CD4-positive, alpha-beta T cell treated with Interleukin-12 subunit alpha and Interleukin-12 subunit beta, for 1 hour (primary cell): ENCODE measurements around the gene FBLN5.
A peak's percentile ranks its signal among the peaks of the same experiment; 100 is the strongest.

Source experiments
- DNase-seq: peaks from one replicate; pipeline ENCODE4 v3.0.0-alpha.2; 2020

The FBLN5 gene, protein sequence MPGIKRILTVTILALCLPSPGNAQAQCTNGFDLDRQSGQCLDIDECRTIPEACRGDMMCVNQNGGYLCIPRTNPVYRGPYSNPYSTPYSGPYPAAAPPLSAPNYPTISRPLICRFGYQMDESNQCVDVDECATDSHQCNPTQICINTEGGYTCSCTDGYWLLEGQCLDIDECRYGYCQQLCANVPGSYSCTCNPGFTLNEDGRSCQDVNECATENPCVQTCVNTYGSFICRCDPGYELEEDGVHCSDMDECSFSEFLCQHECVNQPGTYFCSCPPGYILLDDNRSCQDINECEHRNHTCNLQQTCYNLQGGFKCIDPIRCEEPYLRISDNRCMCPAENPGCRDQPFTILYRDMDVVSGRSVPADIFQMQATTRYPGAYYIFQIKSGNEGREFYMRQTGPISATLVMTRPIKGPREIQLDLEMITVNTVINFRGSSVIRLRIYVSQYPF

DNA sequence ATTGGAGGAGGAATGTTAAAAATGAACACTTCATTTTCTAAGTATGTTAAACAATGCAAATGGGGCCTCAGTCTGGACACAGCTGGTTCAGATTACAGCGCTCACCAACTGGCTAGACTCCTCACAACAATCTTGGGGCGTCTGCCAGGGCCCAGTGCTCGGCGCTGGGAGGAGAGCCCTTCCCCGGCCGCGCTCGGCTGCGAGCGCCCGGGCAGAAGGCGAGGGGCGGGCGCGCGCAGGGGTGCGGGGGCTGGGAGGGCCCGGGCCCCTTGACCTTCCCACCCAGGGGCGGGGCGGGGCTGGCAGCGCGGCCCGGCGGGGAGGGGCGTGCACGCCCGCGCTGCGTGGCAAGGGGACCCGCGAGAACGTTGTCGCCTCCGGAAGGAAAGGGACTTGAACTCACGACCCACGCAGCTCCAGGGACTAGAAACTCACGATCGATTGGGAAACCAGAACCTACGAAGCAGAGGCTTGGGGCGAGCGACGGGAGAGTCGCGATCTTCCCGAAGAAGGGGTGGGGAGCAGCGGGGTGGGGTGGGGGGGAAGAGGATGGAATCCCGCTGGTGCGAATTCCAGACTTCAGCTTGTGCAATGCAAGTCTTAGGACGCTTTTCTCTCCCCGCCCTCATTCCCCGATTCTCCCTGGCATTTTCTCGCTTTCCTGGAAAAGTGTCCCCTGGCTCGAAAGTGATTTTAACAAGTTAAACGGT, at the start of gene FBLN5:
Gene FBLN5, minus strand, starts transcription at position 220 of the 710 bp plus-strand sequence. CDS start 465 bp downstream, outside the sequence.
- peak; percentile 32 for DNase-seq

DNA sequence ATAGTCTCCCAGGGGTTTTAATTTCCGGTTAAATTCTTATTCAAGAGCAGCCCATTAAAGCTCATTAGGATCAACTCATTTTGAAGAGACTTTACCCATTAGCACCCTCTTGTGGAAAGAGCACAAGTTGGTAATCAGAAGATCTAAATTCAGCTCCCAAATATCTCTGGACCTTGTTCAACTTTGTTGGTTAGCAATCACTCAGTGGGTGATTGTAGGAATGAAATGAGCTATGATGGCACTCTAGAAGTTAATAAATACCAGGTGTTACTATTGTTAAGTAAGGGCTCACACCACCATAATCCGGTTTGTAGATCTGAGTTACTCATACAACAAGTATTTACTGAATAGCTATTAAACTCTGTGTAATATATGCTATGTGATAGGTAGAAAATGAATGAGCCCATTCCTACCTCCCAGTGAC, 49.5 kb upstream of the FBLN5 start:
- peak; percentile 53 for DNase-seq

DNA sequence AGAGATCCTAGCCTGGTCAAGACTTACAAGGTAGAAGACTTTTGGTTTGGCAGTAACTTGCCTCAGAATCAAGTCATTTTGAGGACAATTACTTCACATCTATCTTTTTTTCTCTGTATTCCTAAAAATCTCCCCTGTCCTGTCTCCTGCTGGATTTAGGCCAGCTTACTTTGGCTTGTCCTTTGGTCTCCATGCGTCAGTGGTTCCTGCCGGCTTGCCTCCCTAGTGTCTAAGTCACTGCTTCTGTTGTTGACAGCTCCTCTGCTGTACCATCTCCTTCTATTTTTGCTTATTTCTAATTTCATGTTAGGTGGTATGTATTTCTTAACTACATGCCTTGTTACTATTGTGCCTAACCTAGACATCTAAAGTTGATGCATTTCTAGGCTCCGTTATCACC, 39.7 kb upstream of the FBLN5 start:
- no peak for DNase-seq

DNA sequence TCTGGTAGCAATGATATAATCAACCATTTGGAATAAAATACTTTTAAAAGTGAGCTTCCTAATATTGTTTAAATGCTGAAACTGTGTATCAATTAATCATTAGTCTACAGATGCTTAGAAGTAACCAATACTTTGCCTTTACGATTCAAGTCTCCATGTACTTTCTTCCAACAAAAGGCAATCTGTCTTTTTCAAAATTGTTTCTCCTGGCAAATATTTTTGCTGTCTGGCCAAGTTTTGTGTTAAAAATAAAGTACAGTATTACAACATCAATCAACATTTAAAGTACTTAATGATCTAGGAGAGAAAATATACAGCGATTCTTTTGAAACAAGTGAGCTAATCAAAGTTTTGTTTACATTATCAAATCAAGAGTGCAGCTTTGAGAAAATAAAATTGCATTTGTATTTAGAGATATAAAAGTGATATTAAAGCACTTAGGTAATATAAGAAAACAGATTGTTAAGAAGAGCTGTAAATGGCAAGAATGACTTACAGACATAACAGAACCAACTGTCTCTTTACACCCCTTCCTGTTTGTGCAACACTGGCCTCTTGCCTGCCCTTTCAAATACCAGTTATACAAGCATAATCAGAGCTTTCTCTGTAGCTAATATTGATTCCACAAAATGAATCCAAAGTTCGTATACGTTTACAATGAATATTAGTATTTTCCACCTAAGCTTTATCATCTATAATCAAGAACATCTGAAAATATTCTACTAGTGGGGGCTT, 38.2 kb upstream of the FBLN5 start:
- DNase-seq, result no peak

DNA sequence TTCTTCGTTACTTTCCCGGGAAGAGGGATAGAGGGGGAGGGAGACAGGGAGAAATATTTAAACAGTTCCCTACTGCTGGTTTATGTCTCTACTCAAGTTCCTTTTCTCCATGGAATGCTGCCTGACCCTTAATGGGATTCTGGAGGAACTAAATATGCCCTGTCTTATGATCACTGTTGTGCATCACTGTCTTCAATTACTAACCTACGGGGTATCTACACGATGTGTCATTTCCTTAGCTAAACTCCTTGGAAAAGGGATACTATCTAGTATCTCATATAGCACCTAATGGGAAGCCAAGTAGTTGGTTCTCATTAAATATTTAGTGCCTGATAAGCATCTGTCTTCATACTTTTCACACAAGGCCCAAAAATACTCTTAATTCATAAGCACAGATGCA, 37.5 kb upstream of the FBLN5 start:
- DNase-seq, result no peak

DNA sequence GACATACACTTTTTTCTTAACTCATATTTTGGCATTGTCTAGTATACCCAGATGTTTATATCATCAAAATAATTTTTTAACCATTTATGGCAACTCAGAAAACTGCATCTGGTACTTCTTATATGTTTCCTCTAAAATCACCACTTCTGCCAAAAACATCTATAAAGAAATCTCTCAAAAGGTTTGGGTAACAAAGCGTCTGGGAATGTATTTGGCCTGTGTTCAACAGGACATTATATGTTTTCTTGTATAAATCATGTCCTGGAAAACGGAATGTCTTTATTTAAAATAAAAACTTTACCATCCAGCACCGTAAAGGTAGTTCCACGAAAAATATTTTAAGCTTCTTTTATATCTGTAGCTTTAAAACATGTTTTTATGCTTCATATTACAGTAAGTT, 36.1 kb upstream of the FBLN5 start:
- DNase-seq, result no peak

DNA sequence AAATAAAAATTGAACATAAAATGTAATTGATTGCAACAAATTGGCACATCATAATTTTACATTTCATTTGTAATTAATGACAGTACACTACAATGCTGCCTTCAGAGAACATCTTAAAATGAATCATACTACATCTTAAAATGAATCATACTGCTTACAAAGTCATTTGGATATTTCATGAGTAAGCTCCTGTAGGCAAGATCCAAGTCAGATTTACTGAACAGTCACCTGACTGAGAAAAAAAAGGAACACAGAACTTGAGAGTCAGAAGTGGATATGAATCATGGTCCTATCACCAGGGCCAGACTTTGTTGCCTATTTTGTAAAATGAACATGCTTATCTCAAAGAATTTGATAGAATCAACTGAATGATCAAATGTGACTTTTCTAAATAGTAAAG, 32.7 kb upstream of the FBLN5 start:
- DNase-seq, result no peak

DNA sequence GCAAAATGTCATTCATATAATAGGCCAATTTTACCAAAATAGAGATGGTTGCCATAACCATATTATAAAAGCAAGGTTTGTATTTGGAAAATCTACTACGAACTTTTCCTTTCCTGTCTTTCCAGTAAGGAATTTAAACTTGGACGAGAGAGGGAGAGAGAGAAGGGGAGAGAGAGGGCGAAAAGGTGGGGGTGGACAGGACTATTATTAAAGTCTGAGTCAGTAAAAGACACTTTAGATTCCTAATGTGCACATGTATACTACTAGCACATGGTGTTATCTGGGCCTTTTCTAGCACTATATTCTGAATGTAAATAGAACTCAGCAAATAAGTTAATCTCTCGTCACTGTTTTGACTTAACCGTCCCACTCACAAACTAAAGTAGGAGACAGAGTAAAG, 30.4 kb upstream of the FBLN5 start:
- DNase-seq, result no peak

DNA sequence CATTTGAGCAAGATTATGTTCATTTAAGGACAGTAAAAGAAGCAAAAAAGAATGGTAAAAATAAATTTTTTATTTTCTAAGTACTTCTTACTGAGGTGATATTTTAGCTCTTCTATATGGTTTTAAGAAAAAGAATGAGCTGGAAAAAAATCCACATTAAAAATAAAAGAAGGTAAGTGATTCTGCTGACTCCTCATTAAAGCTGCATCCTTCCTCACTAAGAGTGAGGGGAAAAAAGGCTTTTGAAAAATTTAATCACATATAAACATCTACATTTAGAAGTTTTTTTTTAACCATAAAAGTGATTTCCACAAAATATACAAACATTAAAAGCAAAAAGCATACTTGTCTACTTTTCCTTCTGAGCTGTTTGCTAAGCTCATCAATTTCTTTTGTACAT, 28.3 kb upstream of the FBLN5 start:
- DNase-seq, result no peak

DNA sequence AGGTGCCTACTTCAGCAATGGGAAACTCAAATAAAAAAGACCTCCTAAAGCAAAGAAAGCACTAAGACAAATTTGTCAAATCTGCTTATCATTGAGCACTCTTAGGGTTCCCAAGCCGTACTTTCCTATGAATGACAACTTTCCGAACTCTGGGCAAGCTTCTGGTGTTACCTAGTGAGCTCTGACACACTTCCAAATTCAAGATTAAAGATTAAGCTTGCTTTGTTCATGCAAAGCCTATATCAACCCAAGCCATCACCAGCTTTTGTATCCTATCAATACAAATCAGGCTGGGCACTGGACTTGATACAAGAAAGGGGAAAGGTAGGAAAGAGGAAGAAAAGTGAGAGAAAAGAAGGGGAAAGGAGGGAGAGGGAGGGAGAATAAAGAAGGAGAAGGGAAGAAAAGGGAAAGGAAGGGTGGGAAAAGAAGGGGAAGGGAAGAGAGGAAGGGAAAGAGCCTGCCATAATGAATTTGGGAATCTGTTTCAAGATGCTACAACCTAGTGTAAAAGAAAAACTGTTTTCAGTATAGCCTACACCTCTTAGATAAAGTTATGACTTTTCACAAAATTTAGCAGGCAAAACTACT, 23.8 kb upstream of the FBLN5 start:
- no peak for DNase-seq

DNA sequence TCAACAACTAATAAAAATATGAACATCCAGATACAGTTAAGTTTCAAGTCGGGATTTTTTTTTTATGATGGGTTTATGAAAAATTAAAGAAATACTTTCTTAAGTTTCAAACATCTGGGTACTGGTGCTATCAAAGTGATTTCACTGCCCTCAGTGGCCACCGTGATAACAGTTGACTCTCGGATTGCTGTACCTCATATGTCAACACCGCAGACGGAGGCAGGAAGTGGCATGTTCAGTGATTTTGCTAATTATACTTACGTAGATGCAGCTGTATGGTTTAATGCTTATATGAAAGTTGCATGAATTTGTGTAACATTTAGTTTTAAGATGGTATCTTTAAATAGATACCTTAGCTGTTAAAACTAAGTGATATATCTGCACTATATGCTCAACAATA, 20.8 kb upstream of the FBLN5 start:
- peak; percentile 44 for DNase-seq

DNA sequence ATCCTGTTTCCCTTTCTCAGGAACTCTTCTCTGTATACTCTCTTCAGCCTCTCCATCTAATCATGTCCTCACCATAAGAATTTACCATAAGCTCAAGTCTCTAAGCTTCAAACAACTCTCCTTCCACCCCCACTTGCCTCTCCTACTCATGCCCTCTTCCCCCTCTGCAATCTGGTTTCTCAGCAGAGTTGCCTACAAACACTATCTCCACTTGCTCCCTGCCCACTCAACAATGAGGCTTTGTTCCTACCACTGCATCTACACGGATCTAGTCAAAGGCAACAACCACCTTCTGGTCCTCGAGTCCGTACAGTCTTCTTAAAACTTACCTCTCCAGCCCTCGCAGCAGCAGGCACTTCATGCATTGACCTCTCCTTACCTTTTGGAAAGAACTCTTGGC, 17.2 kb upstream of the FBLN5 start:
- no peak for DNase-seq

DNA sequence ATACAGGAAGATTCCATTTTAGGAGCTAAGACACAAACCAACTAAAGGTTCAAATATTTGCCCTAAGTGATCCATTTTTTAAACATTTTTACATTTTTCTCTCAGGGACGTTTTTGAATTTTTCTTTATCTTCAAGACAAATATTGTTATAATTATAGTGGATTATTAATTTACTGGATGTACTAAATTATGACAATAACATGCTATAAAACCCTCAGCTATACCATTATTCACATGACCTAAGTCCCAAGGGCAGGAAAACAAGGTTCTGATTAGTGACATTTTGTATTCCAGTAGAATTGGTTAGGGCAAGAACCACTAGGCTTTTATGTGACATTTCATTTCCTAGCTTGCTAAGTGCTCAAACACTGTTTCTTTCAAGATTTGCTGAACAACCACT, 16.5 kb upstream of the FBLN5 start:
- no peak for DNase-seq

DNA sequence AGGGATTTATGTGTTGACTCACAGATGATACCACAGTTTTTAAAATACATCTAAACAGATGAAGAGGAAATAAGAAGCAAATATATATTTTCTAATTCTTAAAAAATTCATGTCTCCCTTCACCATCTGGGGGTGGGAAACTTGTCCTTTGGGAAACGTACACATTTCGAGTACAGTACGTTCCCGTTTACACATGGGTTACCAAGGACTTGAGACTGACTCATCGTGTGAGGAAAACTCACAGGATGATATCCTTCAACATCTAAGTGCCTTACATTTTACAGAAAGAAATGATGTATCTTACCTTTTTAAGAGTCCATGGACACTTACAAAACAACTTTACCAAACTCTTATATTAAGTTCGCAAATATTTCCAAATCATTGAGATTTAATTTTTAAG, 16.0 kb upstream of the FBLN5 start:
- DNase-seq, result no peak

DNA sequence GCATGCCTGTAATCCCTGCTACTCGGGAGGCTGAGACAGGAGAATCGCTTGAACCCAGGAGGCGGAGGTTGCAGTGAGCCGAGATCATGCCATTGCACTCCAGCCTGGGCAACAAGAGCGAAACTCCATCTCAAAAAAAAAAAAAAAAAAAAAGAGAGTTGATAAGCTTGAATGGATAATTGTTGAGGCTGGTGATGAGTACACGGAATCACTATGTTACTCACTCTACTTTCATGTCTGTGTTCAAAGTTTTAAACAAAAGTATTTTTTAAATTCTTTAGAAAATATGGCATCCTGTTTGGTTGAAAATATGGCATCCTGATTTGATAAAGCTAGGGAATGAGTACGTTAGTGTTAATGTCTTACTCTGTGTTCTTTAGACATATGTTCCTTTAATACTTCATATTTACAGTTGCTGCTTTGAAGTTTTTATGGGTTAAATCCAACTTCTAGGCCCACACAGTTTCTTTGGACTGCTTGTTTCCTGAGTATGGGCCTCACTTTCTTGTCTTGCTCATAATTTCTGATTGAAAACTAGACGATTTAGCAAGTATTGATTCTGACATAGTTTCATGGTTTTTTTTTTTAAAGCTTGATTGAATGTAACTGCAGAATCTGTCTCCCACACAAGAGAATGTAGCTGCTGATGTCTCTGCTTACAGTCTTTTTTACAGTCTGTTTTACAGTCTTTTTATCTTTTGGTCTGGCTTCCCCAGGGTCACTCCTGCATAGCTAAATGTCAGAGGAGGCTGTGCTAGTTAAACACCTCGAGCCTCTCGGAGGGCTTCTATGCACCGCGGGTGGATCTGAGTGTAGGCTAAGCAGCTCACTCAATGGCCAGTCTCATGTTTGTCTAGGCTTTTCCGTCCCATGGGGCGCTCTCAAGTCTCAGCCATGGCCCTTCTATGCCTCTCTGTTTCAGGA, 14.1 kb upstream of the FBLN5 start:
- no peak for DNase-seq

DNA sequence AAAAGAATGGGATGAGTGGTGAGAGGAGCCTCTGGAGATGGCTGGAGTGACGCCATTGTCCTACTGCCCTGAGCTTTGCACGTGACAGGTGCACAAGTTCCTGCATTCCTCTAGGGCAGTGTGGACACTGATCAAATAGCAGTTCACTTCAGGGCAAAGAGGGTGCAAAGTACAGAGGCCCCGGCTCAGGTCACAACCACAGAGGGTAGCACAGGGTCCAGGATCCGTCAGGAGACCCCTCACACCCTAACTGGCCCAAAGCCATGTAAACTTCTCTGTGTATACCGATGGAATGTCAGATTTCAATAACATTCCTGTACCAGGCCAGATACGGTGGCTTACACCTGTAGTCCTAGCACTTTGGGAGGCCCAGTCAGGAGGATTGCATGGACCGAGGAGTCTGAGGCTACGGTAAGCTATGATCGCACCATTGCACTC, 10.4 kb upstream of the FBLN5 start:
- no peak for DNase-seq

DNA sequence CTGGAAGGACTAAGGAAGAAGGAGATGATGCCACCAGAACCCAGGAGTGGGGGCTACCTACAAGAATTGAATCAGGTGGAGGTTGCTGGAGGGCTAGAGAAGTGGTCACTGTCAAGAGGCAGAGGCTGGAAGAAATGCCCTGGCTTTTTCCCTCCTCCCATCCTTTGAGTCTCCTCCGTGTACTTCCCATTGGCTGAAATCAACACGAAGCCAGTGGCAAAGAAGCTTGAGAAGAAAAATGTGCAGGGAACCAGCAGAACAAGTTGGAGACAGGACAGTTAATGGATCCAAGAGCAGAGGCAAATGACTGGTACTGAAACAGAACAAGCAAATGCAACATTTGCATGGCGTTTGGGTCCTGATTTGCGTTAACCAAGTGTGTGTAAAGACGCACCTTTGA, 9.1 kb upstream of the FBLN5 start:
- DNase-seq, result no peak

DNA sequence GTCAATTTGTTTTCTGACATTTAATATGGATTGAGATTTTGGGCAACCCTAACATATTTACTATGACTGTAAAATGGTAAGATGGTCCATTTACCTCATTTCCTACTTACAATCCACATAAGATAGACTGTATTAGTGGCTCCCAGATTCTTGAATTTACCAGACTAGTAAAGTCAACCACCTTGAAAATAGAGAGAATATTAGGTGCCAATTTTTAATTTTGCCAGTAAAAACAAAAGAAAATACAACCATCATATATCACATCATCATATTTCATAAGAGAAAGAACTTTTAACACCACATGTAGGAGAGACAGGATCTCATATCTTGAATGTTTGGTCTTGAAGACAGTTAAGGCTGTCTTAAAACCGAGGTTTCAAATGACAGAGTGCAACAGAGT, 7.7 kb upstream of the FBLN5 start:
- DNase-seq, result no peak

DNA sequence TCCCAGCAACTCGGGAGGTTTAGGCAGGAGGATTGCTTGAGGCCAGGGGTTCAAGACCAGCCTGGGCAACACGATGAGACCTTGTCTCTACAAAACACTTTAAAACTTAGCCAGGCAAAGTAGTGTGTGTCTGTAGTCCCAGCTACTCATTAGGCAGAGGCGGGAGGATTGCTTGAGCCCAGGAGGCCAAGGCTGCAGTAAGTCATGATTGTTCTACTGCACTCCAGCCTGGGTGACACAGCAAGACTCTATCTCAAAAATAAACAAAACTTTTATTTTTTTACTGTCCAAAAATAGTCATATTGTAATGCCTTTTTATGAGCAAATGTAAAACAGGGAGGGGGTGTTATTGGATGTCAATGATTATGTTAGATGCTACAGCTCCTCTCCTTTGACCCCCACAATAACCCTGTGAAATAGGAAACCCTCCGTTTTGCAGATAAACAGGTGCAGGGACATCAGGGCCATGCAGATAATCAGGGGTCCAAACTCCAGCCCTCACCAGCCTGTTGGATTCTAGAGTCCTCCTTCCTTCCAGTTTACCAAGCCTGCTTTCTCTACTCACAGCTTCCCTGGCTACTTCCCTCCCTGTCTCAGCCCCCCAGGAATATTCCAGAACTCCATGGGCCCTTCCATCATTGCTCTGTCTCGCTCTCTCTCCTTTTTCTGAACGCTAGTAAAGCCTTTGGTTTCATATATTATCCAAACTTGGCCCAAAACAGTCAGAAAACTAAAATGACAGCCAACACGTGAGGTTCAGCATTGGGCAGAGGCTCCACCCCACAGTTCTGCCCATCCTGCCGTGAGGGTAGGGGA, 5.9 kb upstream of the FBLN5 start:
- no peak for DNase-seq

DNA sequence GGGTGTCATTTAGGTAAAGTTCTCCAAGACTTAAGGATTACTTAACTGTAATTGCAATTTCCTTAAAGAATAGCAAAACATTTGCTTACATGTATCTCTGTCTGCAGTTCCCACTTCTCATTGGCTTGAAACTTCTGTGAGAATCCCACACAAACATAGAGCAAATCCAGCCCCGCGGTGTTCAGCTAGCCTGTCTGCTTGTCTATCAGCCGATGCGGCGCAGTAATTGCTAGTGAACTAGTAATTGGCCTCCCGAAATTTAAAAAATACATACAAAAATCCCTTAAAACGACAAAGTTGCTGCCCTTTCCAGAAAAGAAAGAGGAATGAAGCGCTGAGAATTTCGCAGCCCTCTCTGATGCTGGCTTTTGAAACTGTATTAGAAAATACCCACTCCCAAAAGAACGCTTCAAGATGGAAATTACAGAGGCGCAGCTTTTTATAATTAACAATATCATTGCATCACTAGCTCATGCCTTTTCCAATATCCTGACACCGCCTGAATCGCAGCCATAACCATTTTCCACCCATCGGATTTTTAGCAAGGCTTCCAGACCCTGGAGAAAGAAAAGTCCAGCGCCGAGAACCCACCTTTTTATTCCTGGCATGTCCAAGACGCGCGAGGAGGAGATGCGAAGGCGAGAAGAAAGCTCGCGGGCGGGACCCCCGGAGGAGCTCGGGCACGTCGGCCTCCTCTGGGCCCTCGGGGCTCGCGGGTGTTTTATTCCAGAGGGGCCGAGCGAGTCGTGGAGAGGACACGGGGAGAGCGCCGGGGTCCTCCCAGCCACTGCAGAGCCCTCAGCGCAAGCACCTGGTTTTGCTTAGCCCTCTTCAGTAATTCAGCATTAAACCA, 646 bp downstream of the FBLN5 start:
- no peak for DNase-seq
